GM12872 (cell line): ENCODE results near the gene ANKRD11.

Experiments used
- CTCF ChIP-seq: IDR thresholded peaks from 3 replicates; pipeline ENCODE4 v1.5.1; 2011; ENCODE audit warnings: low read depth, mild to moderate bottlenecking, low read length, moderate library complexity; ENCODE audit not compliant: insufficient read depth

The ANKRD11 gene

DNA sequence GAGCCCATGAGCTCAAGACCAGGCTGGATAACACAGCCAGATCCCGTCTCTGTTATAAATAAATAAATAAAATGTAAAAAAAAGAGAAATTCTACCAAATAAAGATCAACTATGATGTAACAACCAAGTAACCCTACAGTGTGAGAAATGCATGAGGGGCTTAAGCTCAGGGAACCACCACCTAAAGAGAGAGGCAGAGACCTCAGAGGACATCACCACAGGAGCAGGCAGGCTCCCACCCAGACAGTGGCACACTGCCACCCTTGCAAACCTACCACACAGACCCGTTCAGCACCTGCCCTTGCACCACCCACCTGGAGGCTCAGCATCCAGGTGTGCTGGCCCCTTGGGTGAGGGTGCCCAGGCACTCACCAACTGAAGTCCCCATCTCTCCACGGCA lies 45.6 kb downstream of the ANKRD11 start:
- no peak for TF ChIP-seq CTCF

- no peak for TF ChIP-seq CTCF
Measured at GRCh38 chr16:89444151-89444723, 46.1 kb downstream of the ANKRD11 start.

DNA sequence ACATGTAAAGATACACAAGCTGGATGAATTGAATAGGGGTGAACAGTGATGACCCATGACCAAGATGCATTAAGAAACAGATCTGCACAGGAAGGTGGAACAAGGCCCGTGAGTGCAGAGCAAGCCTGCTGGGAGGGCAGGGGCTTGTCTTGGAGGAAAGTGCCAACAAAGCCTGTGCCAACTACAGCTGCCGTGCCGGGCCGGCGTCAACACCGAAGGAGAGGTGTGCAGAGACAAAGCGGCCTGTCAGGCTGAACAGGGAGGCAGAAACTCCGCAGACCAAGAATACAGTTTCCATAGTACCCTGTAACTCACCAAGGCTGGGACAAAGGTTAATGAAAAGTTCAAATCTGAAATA lies 46.7 kb downstream of the ANKRD11 start:
- no peak for TF ChIP-seq CTCF

- no peak for TF ChIP-seq CTCF
Measured at GRCh38 chr16:89442990-89443726, 47.2 kb downstream of the ANKRD11 start.

DNA sequence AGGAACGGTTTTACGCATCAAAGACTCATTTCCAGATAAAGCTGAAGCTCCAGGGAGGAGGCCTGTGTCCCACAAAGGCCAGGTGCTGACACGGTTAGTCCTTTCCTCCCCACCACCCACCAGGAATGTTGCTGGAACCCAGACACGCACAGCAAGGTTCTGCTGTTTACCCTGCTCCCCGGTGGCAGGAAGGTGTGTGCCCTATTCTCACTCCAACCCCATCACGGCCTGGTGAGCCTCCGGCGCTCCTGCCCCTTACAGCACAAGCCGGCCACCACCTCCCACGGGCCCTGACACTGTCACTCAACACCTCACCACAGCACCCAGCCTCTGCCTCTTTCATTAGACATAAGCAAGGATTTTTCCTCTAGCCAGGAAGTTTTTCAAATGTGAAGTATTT lies 47.8 kb downstream of the ANKRD11 start:
- no peak for TF ChIP-seq CTCF

DNA sequence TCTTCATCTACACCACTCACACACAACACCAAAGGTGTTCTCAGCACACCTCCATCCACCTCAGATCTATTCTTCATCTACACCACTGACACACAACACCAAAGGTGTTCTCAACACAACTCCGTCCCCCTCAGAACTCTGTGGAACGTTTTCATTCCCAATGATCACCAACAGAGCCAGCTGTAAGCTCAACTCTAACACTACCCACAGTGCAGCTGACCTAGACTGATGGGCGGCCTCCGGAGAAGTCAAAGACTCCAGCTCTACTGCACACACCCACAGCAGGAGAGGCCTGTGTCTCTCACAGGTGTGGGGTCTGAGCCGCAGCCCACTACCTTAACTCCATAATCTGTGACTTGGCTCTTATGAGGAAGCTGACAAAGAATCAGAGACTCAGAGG lies 50.7 kb downstream of the ANKRD11 start:
- TF ChIP-seq CTCF = no peak

- no peak for TF ChIP-seq CTCF
Measured at GRCh38 chr16:89437991-89438390, 52.4 kb downstream of the ANKRD11 start.
